ENCODE data around the gene ZFPL1.
A peak's percentile ranks its signal among the peaks of the same experiment; 100 is the strongest.

ZFPL1 gene

GRCh38 chr11:65130631-65131416 lies 46.8 kb downstream of the ZFPL1 start:
- DNase-seq (ENCODE audit: low read depth), result no peak

DNA sequence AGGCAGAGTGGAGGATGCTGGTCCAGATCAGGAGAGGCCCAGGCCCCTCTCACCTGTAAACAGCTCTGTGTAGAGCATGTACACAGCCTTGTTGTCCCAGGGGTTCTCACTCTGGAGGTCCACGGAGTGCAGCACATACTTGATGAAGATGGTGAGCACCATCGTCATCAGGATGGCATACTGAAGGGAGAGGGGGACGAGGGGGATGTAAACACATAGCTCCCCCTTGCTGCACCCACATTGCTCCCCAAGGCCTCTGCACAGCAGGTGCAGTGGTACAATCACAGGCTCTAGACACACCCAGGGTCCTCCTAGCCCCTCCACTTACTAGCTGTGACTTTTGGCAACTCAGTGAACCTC lies 47.4 kb downstream of the ZFPL1 start:
- no peak for DNase-seq (ENCODE audit: low read depth)

- DNase-seq (ENCODE audit: low read depth), result no peak
Measured at GRCh38 chr11:65131895-65132237, 47.8 kb downstream of the ZFPL1 start.

GRCh38 chr11:65132238-65132987 lies 48.4 kb downstream of the ZFPL1 start:
- no peak for DNase-seq (ENCODE audit: low read depth)

DNA sequence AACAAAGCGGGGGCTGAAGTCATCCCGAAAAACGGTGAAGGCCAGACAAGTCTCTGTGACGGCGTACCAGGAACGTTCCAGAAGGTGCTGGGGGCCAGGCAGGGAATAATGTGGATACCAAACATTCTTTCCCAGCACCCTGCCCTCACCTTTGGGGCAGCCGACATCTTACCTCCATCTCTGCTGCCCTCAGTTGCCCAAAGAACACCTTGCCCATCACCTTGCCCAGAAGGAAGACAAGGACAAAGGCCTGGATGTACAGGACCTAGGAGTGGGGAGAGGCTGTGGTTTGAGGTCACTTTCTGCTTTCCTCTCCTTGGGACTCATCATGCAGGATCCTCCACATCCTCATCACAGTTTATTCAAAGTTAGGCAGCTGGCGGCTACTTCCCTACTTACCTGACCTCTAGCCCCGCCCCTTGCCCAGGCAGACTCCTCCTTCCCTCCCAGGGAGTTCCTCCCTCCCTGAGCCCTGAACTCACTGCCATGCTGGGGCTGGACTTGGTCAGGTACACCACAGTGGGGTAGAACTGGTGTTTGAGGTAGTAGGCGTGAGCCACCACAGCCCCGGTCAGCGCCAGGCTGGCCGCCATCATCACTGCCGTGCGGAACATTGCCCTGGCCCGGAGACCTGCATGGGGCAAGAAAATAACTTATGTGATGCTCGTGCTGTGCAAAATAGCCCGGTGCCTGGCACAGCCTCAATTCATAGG lies 49.1 kb downstream of the ZFPL1 start:
- no peak for DNase-seq (ENCODE audit: low read depth)

- no peak for DNase-seq (ENCODE audit: low read depth)
Measured at GRCh38 chr11:65133724-65134123, 49.7 kb downstream of the ZFPL1 start.

- DNase-seq (ENCODE audit: low read depth), result peak; percentile 70
Measured at GRCh38 chr11:65134240-65134951, 50.4 kb downstream of the ZFPL1 start, which contains the start of gene SYVN1. SYVN1 (minus strand) TSS chr11:65134519; CDS start chr11:65133601, 918 bp downstream.

- peak; percentile 90 for DNase-seq (ENCODE audit: low read depth)
Measured at GRCh38 chr11:65134952-65135632, 51.1 kb downstream of the ZFPL1 start.

DNA sequence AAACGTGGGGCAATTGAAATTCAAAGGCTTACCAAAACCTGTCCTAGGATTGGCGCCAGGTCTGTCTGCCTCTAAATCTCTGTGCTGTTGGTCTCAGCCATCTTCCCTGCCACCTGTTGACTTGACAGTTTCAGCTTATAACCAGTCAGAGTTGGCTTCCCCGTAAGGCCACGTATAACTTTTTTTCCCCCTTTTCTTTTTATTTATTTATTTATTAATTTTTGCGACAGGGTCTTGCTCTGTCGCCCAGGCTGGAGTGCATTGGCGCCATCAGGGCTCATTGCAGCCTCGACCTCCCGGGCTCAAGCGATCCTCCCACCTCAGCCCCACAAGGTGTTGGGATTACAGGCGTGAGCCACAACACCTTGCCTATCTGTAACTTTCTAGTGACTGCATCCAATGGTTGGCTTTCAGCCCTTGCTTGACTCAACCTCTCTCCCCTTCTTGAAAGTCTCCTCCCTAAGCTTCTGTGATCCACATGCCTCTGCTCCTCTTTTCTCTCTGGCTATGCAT lies 51.7 kb downstream of the ZFPL1 start:
- DNase-seq (ENCODE audit: low read depth), result no peak

DNA sequence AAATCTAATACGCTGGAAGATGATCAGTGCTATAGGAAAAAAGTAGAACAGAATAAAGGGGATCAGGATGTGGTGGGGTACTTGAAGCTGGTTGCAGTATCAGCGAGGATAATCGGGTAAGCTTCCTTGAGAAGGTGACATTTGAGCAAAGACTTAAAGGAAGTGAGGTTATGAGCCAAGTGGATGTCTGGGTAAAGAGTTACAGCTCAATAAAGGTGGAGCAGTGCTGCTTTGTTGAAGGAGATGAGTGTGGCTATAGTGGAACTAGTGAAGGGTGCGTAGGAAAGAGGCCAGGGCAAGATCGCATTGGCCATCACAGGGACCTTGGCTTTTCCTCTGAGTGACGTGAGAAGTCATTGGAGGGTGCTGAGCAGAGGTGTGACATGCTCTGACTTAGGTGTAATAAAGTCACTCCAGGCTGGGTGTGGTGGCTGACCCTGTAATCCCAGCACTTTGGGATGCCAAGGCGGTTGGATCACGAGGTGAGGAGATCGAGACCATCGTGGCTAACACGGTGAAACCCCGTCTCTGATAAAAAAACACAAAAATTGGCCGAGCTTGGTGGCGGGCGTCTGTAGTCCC lies 52.6 kb downstream of the ZFPL1 start:
- DNase-seq (ENCODE audit: low read depth), result no peak
